HepG2 (cell line): ENCODE data around the gene RUNDC1. TPM values are rescaled to one million over a fixed set of nuclear protein-coding genes. Genes with fewer than 3 reads are reported as not detected.

Source experiments
- AKNA ChIP-seq: sonication (generic); formaldehyde crosslinking; IDR thresholded peaks from 2 replicates; pipeline ENCODE4 v1.4.0; 2020; ENCODE audit warnings: missing genetic modification reagents, borderline replicate concordance
- ARID2 ChIP-seq: sonication (generic); formaldehyde crosslinking; IDR thresholded peaks from 2 replicates; pipeline ENCODE4 v1.8.1; 2022; ENCODE audit warnings: mild to moderate bottlenecking, missing genetic modification reagents, borderline replicate concordance
- ERF ChIP-seq: IDR thresholded peaks from 2 replicates; pipeline ENCODE4 v1.6.1; 2018; ENCODE audit warnings: missing biosample characterization, missing genetic modification reagents
- FOXC1 ChIP-seq: sonication (generic); formaldehyde crosslinking; IDR thresholded peaks from 2 replicates; pipeline ENCODE4 v1.8.0; 2022; ENCODE audit warnings: mild to moderate bottlenecking, missing genetic modification reagents, borderline replicate concordance
- MAFG ChIP-seq: sonication (generic); formaldehyde crosslinking; IDR thresholded peaks from 2 replicates; pipeline ENCODE4 v1.5.1; 2020; ENCODE audit warnings: mild to moderate bottlenecking, missing genetic modification reagents
- MEIS2 ChIP-seq: sonication (generic); formaldehyde crosslinking; IDR thresholded peaks from 2 replicates; pipeline ENCODE4 v1.9.0; 2021; ENCODE audit warnings: mild to moderate bottlenecking, missing genetic modification reagents
- SMAD3 ChIP-seq: sonication (generic); formaldehyde crosslinking; IDR thresholded peaks from 2 replicates; pipeline ENCODE4 v1.4.0; 2020; ENCODE audit warnings: missing genetic modification reagents
- TAF1 ChIP-seq: sonication (generic); formaldehyde crosslinking; IDR thresholded peaks from 2 replicates; pipeline ENCODE4 v1.4.0; 2020; ENCODE audit warnings: missing genetic modification reagents
- TFAP4 ChIP-seq: sonication (generic); IDR thresholded peaks from 2 replicates; pipeline ENCODE4 v1.6.1; 2016; ENCODE audit warnings: low read depth, borderline replicate concordance
- ZFP62 ChIP-seq: sonication (generic); formaldehyde crosslinking; IDR thresholded peaks from 2 replicates; pipeline ENCODE4 v1.4.0; 2020; ENCODE audit warnings: missing genetic modification reagents
- ZNF34 ChIP-seq: sonication (generic); formaldehyde crosslinking; IDR thresholded peaks from 2 replicates; pipeline ENCODE4 v1.4.0; 2020; ENCODE audit warnings: mild to moderate bottlenecking, missing genetic modification reagents, borderline replicate concordance
- ZNF546 ChIP-seq: sonication (generic); formaldehyde crosslinking; conservative IDR thresholded peaks from 2 replicates; pipeline ENCODE4 v1.8.1; 2023; ENCODE audit warnings: mild to moderate bottlenecking, missing genetic modification reagents
- ZNF564 ChIP-seq: sonication (generic); formaldehyde crosslinking; IDR thresholded peaks from 2 replicates; pipeline ENCODE4 v1.8.1; 2023; ENCODE audit warnings: mild to moderate bottlenecking, missing genetic modification reagents
- ZNF629 ChIP-seq: sonication (generic); formaldehyde crosslinking; conservative IDR thresholded peaks from 2 replicates; pipeline ENCODE4 v1.5.0; 2020; ENCODE audit warnings: missing genetic modification reagents
- polyA plus RNA-seq, 8 experiments: library from polyadenylated mRNA; depleted of rRNA in 3 of 8; stranded (reverse) in 7 of 8; unstranded in 1 of 8; fragments of >200 nt; fragmentation: Illumina TruSeq in 4 of 8; extraction: Trizol in 4 of 8; gene quantifications; 2 replicates each; pipeline versions ENCODE4 v1.2.1 to v1.2.3, GENCODE V29; 2011 to 2016; ENCODE audit warnings: low read depth in 4 of 8, missing spikeins in 1 of 8, mixed read lengths in 1 of 8; ENCODE audit not compliant: insufficient read depth in 1 of 8
- total RNA-seq, 5 experiments: library from RNA; depleted of rRNA; stranded (reverse); fragments of >200 nt; fragmentation: Illumina TruSeq; extraction: Trizol; gene quantifications; 2 replicates each; pipeline ENCODE4 v1.2.3, GENCODE V29; 2016; ENCODE audit warnings: low read depth in 1 of 5
- TF ChIP-seq, protein P1 (sequence below): sonication (generic); formaldehyde crosslinking; IDR thresholded peaks from 2 replicates; pipeline ENCODE4 v1.8.1; 2023; ENCODE audit warnings: missing genetic modification reagents, inconsistent platforms, borderline replicate concordance
- TF ChIP-seq, protein P2 (sequence below): sonication (generic); formaldehyde crosslinking; IDR thresholded peaks from 2 replicates; pipeline ENCODE4 v1.4.0; 2020; ENCODE audit warnings: missing genetic modification reagents

RUNDC1 gene
- total and polyA plus RNA-seq, 2 of the 13 experiments (the other 11 are each of a cell fraction or from before 2014, with no cell fraction given) = 10.3 to 11.4 TPM

GRCh38 chr17:42979511-42980273 is 673 bp upstream of the RUNDC1 start, which contains the start of gene PTGES3L (continued):
- TF ChIP-seq, protein P1, sequence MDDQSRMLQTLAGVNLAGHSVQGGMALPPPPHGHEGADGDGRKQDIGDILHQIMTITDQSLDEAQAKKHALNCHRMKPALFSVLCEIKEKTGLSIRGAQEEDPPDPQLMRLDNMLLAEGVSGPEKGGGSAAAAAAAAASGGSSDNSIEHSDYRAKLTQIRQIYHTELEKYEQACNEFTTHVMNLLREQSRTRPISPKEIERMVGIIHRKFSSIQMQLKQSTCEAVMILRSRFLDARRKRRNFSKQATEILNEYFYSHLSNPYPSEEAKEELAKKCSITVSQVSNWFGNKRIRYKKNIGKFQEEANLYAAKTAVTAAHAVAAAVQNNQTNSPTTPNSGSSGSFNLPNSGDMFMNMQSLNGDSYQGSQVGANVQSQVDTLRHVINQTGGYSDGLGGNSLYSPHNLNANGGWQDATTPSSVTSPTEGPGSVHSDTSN = no peak
- TF ChIP-seq AKNA (no peak), ZNF546 (no peak), TAF1 (CRISPR knock-in tag) (no peak), SMAD3 (CRISPR knock-in tag) (no peak), TFAP4 (no peak; the same call in 1 of the 2 replicates), ARID2 (no peak), ZNF564 (no peak), ZNF34 (CRISPR knock-in tag) (no peak), ERF (CRISPR knock-in tag) (no peak), ZFP62 (CRISPR knock-in tag) (no peak), FOXC1 (CRISPR knock-in tag) (0 out of 2 replicates have a peak, but pooled peaks have one; percentile 12), MAFG (no peak), ZNF629 (CRISPR knock-in tag) (no peak), MEIS2 (no peak; the same call in 1 of the 2 replicates)
- TF ChIP-seq, protein P2, sequence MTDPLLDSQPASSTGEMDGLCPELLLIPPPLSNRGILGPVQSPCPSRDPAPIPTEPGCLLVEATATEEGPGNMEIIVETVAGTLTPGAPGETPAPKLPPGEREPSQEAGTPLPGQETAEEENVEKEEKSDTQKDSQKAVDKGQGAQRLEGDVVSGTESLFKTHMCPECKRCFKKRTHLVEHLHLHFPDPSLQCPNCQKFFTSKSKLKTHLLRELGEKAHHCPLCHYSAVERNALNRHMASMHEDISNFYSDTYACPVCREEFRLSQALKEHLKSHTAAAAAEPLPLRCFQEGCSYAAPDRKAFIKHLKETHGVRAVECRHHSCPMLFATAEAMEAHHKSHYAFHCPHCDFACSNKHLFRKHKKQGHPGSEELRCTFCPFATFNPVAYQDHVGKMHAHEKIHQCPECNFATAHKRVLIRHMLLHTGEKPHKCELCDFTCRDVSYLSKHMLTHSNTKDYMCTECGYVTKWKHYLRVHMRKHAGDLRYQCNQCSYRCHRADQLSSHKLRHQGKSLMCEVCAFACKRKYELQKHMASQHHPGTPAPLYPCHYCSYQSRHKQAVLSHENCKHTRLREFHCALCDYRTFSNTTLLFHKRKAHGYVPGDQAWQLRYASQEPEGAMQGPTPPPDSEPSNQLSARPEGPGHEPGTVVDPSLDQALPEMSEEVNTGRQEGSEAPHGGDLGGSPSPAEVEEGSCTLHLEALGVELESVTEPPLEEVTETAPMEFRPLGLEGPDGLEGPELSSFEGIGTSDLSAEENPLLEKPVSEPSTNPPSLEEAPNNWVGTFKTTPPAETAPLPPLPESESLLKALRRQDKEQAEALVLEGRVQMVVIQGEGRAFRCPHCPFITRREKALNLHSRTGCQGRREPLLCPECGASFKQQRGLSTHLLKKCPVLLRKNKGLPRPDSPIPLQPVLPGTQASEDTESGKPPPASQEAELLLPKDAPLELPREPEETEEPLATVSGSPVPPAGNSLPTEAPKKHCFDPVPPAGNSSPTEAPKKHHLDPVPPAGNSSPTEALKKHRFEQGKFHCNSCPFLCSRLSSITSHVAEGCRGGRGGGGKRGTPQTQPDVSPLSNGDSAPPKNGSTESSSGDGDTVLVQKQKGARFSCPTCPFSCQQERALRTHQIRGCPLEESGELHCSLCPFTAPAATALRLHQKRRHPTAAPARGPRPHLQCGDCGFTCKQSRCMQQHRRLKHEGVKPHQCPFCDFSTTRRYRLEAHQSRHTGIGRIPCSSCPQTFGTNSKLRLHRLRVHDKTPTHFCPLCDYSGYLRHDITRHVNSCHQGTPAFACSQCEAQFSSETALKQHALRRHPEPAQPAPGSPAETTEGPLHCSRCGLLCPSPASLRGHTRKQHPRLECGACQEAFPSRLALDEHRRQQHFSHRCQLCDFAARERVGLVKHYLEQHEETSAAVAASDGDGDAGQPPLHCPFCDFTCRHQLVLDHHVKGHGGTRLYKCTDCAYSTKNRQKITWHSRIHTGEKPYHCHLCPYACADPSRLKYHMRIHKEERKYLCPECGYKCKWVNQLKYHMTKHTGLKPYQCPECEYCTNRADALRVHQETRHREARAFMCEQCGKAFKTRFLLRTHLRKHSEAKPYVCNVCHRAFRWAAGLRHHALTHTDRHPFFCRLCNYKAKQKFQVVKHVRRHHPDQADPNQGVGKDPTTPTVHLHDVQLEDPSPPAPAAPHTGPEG (CRISPR knock-in tag) = no peak
